ENCODE data around the gene ULK4. TPM values are rescaled to one million over a fixed set of nuclear protein-coding genes. Genes with fewer than 3 reads are reported as not detected.

The ULK4 gene
- polyA plus RNA-seq, 1 experiment: 1.6 TPM

DNA sequence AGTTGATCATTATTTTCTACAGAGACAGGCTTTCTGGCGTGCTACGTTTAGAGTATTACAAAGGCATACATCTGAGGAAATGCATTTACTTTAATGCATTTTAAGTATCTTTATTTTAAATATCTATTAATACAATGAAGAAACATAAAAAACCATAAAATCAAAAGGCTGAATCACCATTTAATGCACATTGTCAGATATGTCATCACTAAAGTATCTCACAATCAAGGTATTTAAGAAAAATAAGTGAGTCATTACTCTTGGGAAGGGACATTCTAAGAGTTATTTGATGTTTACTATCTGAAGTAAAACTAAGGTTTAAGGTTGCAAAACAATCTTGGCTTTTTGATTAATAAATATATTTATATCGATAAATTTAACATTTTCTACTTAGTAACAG is 660.4 kb downstream of the ULK4 start:
- Histone ChIP-seq H3K27me3 (ENCODE audit: control insufficient read depth, insufficient read depth, low read length) (no peaks in the 10 kb centered on the region), H3K36me3 (ENCODE audit: control insufficient read depth, insufficient read depth, low read length) (no peaks in the 10 kb centered on the region), H3K4me3 (ENCODE audit: low read depth, low read length) (no peak overlapping the region)
- ChIA-PET CTCF (no interaction called here), POLR2A (no interaction called here)
- TF ChIP-seq CTCF (IDR thresholded peaks at IDR 0.05; ENCODE audit: insufficient read depth, low read depth, low read length): no peak
- DNase-seq (ENCODE audit: low read depth): no peak

GRCh38 chr3:41299036-41299435 is 662.9 kb downstream of the ULK4 start:
- no peaks in the 10 kb centered on the region for H3K27me3 ChIP-seq (ENCODE audit: control insufficient read depth, insufficient read depth, low read length)
- H3K4me3 ChIP-seq (ENCODE audit: low read depth, low read length): no peak overlapping the region
- POLR2A ChIA-PET: no interaction called here
- no peak for DNase-seq (ENCODE audit: low read depth)
- no peak for TF ChIP-seq CTCF (IDR thresholded peaks at IDR 0.05; ENCODE audit: insufficient read depth, low read depth, low read length)
- H3K36me3 ChIP-seq (ENCODE audit: control insufficient read depth, insufficient read depth, low read length): no peaks in the 10 kb centered on the region
- CTCF ChIA-PET: no interaction called here

GRCh38 chr3:41297750-41298149 is 664.2 kb downstream of the ULK4 start:
- CTCF ChIA-PET: no interaction called here

GRCh38 chr3:41296556-41296955 is 665.3 kb downstream of the ULK4 start:
- no peak for DNase-seq (ENCODE audit: low read depth)
- Histone ChIP-seq H3K27me3 (ENCODE audit: control insufficient read depth, insufficient read depth, low read length) (no peaks in the 10 kb centered on the region), H3K4me3 (ENCODE audit: low read depth, low read length) (no peak overlapping the region), H3K36me3 (ENCODE audit: control insufficient read depth, insufficient read depth, low read length) (no peaks in the 10 kb centered on the region)
- no peak for TF ChIP-seq CTCF (IDR thresholded peaks at IDR 0.05; ENCODE audit: insufficient read depth, low read depth, low read length)
- ChIA-PET CTCF (no interaction called here), POLR2A (no interaction called here)

More at GRCh38 chr3:41297750-41298149, 664.2 kb downstream of the ULK4 start:
- no peaks in the 10 kb centered on the region for H3K36me3 ChIP-seq (ENCODE audit: control insufficient read depth, insufficient read depth, low read length)
- no peak for DNase-seq (ENCODE audit: low read depth)
- TF ChIP-seq CTCF (IDR thresholded peaks at IDR 0.05; ENCODE audit: insufficient read depth, low read depth, low read length): no peak
- H3K27me3 ChIP-seq (ENCODE audit: control insufficient read depth, insufficient read depth, low read length): no peaks in the 10 kb centered on the region
- POLR2A ChIA-PET: no interaction called here
- H3K4me3 ChIP-seq (ENCODE audit: low read depth, low read length): no peak overlapping the region

GRCh38 chr3:41295740-41296139 is 666.2 kb downstream of the ULK4 start:
- DNase-seq (ENCODE audit: low read depth): no peak
- ChIA-PET POLR2A (no interaction called here), CTCF (no interaction called here)
- Histone ChIP-seq H3K36me3 (ENCODE audit: control insufficient read depth, insufficient read depth, low read length) (no peaks in the 10 kb centered on the region), H3K27me3 (ENCODE audit: control insufficient read depth, insufficient read depth, low read length) (no peaks in the 10 kb centered on the region), H3K4me3 (ENCODE audit: low read depth, low read length) (no peak overlapping the region)
- TF ChIP-seq CTCF (IDR thresholded peaks at IDR 0.05; ENCODE audit: insufficient read depth, low read depth, low read length): no peak

Data from BJ (cell line).